Measurements from ENCODE around the gene NPDC1.

DNA sequence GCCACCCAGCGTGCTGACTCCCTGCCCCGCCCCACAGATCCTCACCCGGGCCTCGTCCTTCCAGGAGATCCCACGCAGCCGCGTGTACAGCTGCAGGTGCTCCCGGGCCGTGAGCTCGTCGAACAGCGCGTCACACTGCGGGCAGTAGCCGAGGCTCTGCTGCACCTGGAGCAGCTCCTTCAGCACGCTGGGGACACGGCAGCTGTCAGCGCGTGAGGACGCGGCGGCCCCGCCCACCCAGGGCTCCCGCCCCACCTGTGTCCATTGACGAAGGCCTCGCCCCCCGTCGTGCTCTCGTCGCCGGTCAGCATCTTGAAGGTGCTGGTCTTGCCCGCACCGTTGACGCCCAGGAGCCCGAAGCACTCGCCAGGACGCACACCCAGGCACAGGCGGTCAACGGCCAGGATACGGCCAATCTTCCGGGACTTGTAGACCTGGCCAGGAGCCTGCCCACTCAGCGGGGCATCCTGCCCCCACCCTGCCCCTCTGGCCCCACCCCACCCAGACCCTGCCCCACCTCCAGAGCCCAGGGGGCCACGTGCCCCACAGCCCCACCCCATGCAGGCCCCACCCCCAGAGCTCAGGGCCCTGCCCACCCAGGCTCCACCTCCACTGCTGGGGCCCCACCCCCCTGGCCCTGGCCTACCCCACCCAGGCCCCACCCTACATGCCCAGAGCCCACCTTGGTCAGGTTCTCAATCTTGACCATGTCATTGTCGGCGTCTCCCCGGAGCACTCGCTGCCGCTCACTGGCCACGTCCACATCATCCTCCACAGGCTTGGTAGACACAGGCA lies 35.8 kb downstream of the NPDC1 start:
- TF ChIP-seq, protein P1, sequence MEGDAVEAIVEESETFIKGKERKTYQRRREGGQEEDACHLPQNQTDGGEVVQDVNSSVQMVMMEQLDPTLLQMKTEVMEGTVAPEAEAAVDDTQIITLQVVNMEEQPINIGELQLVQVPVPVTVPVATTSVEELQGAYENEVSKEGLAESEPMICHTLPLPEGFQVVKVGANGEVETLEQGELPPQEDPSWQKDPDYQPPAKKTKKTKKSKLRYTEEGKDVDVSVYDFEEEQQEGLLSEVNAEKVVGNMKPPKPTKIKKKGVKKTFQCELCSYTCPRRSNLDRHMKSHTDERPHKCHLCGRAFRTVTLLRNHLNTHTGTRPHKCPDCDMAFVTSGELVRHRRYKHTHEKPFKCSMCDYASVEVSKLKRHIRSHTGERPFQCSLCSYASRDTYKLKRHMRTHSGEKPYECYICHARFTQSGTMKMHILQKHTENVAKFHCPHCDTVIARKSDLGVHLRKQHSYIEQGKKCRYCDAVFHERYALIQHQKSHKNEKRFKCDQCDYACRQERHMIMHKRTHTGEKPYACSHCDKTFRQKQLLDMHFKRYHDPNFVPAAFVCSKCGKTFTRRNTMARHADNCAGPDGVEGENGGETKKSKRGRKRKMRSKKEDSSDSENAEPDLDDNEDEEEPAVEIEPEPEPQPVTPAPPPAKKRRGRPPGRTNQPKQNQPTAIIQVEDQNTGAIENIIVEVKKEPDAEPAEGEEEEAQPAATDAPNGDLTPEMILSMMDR (IDR thresholded peaks at IDR 0.05) = no peak
- TF ChIP-seq POLR2A (IDR thresholded peaks at IDR 0.05) = no peak
